HG03159 (cell line): ENCODE data around the gene SYCE3.
"Not testable (repeated sequence)": the region's sequence is repeated elsewhere in the genome, so short reads cannot be mapped to it uniquely, and the experiment has no call there.

Experiments
- ATAC-seq: cut with Tn5 transposase; IDR thresholded peaks from one replicate; pipeline ENCODE4 v1.9.1; 2021; ENCODE audit warnings: mild to moderate bottlenecking, moderate library complexity; ENCODE audit not compliant: unreplicated experiment

Gene SYCE3

GRCh38 chr22:50551160-50551752, 11.5 kb downstream of the SYCE3 start:
- ATAC-seq = no peak

GRCh38 chr22:50550395-50550794, 12.3 kb downstream of the SYCE3 start:
- no peak for ATAC-seq

- no peak for ATAC-seq
Measured at GRCh38 chr22:50548921-50549790, 13.6 kb downstream of the SYCE3 start.

DNA sequence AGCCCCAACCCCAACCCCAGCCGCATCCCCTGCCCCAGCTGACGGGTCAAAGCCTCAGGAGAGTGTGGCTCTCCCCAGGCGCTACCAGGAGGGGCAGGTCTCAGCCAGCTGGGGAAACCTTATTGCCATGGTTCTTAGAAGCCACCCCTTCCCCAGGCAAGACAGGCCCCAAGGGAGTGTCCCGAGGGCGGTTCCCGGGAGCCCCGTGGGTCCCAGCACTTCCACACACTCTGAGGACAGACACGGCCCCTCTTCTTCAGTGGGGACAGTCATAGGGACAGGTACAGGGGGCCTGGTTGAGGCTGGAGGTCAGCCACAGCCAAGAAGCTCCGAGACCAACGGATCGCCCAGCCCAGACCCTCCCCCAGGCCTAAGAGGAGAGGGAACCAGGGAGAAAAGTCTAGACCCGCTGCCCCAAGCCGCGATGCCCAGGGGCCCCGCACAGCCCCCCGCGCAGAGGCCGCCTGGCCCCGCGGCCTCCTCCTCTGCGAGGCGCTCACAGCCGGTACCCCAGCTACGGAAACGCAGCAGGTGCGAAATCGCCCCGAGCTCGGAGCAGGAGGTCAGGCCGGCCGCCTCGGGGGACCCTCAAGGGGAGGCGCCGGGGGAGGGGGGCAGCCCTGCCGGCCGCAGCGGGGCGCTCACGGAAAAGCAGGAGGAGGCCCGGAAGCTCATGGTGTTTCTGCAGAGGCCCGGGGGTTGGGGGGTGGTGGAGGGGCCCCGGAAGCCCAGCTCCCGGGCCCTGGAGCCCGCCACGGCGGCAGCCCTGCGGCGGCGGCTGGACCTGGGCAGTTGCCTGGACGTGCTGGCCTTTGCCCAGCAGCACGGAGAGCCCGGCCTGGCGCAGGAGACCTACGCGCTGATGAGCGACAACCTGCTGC, 14.4 kb downstream of the SYCE3 start:
- no peak for ATAC-seq

GRCh38 chr22:50547263-50547985, 15.3 kb downstream of the SYCE3 start:
- ATAC-seq = no peak

- no peak for ATAC-seq
Measured at GRCh38 chr22:50546326-50547262, 16.1 kb downstream of the SYCE3 start.

DNA sequence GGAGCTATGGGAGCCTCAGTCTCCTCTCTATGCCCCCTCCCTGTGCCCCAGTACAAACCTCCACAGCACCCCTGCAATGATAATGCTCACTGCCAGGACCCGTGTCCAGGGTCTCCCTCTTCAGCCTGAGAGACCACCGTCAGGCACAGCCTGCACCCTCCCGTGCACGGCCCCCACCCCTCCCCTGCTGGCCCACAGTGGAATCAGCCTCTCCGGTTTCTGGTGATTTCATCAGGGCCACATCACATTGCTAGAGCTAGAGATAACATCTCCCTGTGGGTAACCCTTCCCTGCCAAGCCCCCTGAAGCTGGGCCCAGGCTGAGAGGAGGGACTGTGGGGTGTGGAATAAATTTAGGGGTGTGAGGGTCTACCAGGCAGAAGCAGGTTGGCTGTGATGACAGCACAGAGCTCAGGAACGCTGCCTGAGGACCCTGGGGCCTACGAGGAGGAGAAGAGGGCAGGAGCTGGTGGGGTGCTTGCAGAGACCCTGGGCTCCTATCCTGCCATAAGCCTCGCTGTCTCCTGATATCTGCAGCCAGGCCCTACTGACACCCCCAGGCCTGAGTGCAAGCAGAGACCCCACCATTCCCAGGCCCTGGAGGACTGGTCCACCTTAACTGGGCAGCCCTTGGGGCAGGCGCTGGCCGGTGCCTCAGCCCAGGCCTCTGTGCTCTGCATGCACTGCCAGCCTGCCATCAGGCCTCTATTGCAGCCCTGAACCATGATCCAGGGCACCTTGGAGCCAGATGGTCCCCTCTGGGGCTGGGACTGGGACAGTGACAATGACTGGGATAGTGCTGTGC, 17.0 kb downstream of the SYCE3 start, which contains the start of gene KLHDC7B:
Gene KLHDC7B, plus strand, starts transcription at position 378 of the 804 bp plus-strand sequence. Its CDS starts 345 bp downstream, at position 723.
- no peak for ATAC-seq

DNA sequence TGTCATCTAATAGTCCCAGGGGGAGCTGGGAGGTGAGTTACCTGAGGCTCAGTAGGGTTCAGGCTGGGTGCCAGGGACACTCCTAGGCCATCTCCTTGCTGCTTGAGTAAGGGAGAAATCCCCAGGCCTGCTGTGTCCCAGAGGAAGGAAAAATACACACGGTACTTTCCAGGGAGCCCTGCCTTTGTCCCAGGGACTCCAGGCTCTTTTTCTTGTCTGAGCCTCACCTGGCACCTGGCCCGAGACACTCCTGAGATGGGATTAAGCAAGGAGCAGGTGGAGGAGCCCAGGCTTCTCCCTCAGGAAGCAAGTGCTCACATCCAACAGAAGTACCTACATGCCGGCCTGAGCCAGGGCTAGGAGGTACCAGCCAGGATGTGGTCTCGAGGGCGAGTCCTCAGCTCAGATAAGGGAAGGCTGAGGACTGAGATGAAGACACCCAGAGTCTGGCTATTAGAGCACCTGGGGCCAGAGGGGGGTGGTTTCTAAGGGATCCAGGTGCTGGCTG, 17.9 kb downstream of the SYCE3 start:
- ATAC-seq = no peak

DNA sequence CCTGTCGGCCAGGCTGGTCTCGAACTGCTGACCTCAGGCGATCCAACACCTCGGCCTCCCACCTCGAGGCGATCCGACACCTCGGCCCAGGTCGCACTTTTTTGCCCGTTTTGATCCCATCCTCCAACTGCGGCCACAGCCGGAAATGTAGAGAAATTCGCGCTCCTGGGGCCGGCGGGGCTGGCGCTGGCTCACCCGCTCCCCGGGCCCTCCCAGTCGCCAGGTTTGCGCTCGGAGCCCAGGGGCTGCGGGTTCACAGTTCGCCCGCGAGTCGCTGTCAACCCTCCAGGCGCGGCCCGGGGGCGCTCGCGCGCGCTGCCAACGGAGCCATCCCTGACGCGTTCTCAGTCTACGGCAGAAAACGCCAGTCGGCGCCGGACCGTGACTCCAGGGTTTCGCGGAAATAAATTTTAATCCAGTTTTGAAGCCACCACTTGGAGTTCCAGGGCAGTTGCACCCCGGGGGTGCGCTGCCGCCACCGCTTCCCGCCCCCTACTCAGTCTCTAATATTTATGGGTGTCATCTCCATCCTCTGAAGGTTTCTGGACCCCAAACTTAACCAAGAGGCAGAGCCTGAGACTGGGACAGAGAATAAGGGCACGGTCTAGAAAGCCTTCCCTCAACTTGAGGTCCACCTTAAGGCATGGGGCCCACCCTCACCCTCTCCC, 18.5 kb downstream of the SYCE3 start:
- ATAC-seq = no peak

GRCh38 chr22:50542416-50542927, 20.2 kb downstream of the SYCE3 start:
- ATAC-seq = no peak

DNA sequence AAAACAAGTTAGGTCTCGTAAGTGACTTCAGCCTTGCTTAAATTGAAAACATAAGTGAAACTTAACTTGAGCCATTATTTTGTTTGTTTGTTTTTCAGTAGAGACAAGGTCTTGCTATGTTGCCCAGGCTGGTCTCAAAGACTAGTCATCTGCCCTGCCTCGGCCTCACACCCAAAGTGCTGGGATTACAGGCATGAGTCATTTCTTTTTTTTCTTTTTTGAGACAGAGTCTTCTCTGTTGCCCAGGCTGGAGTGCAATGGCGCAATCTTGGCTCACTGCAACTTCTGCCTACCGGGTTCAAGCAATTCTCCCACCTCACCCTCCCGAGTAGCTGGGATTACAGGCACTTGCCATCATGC, 21.1 kb downstream of the SYCE3 start:
- ATAC-seq = not testable (repeated sequence)

GRCh38 chr22:50540381-50540780, 22.3 kb downstream of the SYCE3 start:
- no peak for ATAC-seq

DNA sequence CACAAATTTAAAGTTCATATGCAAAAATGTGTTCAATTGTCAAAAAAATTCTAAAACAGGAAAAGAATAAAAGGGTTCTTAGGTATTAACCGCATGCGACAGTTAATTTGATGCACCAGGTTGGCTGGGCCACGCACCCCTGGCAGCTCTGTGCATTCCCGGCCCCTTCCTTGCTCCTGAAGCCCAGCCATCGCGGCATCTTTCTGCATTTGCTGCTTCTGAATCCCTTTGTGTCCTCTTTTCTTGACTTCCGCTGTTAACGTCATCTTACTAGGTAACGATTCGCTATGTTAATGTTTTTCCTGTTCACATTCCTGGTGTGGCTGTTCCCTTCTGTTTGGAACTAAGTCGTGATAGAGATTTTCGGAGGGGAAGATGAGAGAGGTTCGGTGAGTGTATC, 25.0 kb downstream of the SYCE3 start:
- no peak for ATAC-seq

GRCh38 chr22:50536226-50536625, 26.5 kb downstream of the SYCE3 start:
- ATAC-seq = no peak

DNA sequence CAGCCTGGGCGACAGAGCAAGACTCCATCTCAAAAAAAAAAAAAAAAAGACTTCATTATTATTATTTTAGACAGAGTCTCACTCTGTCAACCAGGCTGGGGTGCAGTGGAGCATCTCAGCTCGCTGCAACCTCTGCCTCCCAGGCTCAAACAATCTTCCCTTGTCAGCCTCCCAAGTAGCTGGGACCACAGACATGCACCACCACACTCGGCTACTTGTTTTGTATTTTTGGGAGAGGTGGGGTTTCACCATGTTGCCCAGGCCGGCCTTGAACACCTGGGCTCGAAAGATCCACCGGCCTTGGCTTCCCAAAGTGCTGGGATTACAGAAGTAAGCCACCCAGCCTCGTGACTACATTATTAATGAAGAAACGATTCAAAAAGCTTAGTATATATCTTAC, 27.6 kb downstream of the SYCE3 start:
- no peak for ATAC-seq

- not testable (repeated sequence) for ATAC-seq
Measured at GRCh38 chr22:50533856-50534711, 28.6 kb downstream of the SYCE3 start.
